ENCODE measurements around the gene CDH4. TPM values are rescaled to one million over a fixed set of nuclear protein-coding genes. Genes with fewer than 3 reads are reported as not detected.

CDH4 gene
- total and polyA plus RNA-seq, 2 of the 4 experiments (the other 2 are of a cell fraction) = 1.6 to 3.5 TPM

- Histone ChIP-seq H3K4me1 (ENCODE audit: control insufficient read depth, insufficient read depth, low read length) (no peaks in the 10 kb centered on the region), H3K79me1 (ENCODE audit: low read depth in 1 of 2, low read length in 2 of 2) (peaks cover 5% of the 10 kb centered on the region in 2 experiments; a peak in 2 of 4 replicates), H4K5ac (ENCODE audit: low read depth, low read length) (no peak overlapping the region), H3K18ac (ENCODE audit: low read depth, low read length) (no peak overlapping the region), H3K23ac (ENCODE audit: low read depth, low read length) (no peak overlapping the region), H3K27me3 (ENCODE audit: control insufficient read depth, insufficient read depth, low read length) (no peaks in the 10 kb centered on the region), H3K27ac (ENCODE audit: insufficient read depth, low read length) (no peak overlapping the region), H2AK5ac (ENCODE audit: low read depth, low read length) (no peak overlapping the region), H2BK20ac (ENCODE audit: low read depth, low read length) (no peak overlapping the region), H2BK15ac (ENCODE audit: low read depth, low read length) (no peak overlapping the region), H3K9me1 (ENCODE audit: insufficient read depth, low read length) (peaks cover 4% of the 10 kb centered on the region; the same call in 1 of the 2 replicates), H3K4me3 (ENCODE audit: insufficient read depth, low read depth, low read length) (no peak overlapping the region), H2AFZ (replicated peaks; ENCODE audit: low read length, poor library complexity) (no peak overlapping the region), H3K36me3 (ENCODE audit: control insufficient read depth, insufficient read depth, low read length) (no peaks in the 10 kb centered on the region), H3K14ac (replicated peaks; ENCODE audit: low read depth, low read length) (no peak overlapping the region), H3K9me3 (ENCODE audit: control insufficient read depth, insufficient read depth, low read length) (no peaks in the 10 kb centered on the region; the same call in 1 of the 2 replicates), H4K8ac (ENCODE audit: low read depth in 2 of 2, low read length in 2 of 2) (no peak overlapping the region), H3K4me2 (ENCODE audit: low read depth, low read length) (no peak overlapping the region), H2BK120ac (ENCODE audit: low read depth, low read length) (no peak overlapping the region), H4K91ac (ENCODE audit: insufficient read depth, low read depth, low read length) (no peak overlapping the region), H3K56ac (ENCODE audit: extremely low read depth, insufficient read depth, low read length) (no peak overlapping the region), H2AK9ac (replicated peaks; ENCODE audit: low read depth, low read length, poor library complexity) (no peak overlapping the region), H4K20me1 (ENCODE audit: insufficient read depth, low read length) (no peaks in the 10 kb centered on the region), H2BK5ac (ENCODE audit: low read depth, low read length, poor library complexity, severe bottlenecking) (no peak overlapping the region), H3K4ac (ENCODE audit: low read depth, low read length) (no peak overlapping the region), H3K9ac (ENCODE audit: low read depth, low read length) (no peak overlapping the region)
- ChIA-PET POLR2A (ENCODE audit: unreplicated experiment) (no interaction called here), CTCF (no interaction called here)
- dilution Hi-C loops (cut with HindIII; ENCODE audit: low sequenced_read_pairs, unreplicated experiment) = no loop called here
- DNase-seq (no peak), ATAC-seq (ENCODE audit: low read depth) (no peak)
- 43% methylated on average over 1 of the region's 5 CpGs; no CpG with 5 or more reads in 1 of the 2 experiments for WGBS, 2 experiments (ENCODE audit: extremely low coverage in 2 of 2, insufficient read length in 1 of 2)
- intact Hi-C loops (cut with micrococcal nuclease) = no loop called here
- BruUV-seq (replicated peaks) = no TSS peak
- in situ Hi-C loops (cut with MboI; ENCODE audit: low sequenced_read_pairs) = no loop called here
- TF ChIP-seq CHD1 (IDR thresholded peaks at IDR 0.05; ENCODE audit: low read depth, low read length) (no peak), POLR2A (IDR thresholded peaks at IDR 0.05; ENCODE audit: low read depth, low read length) (no peak), USF2 (IDR thresholded peaks at IDR 0.05; ENCODE audit: low read depth, low read length) (no peak), SMC3 (IDR thresholded peaks at IDR 0.05; ENCODE audit: low read depth, low read length) (no peak), BHLHE40 (IDR thresholded peaks at IDR 0.05; ENCODE audit: low read depth, low read length) (no peak), ELK1 (IDR thresholded peaks at IDR 0.05; ENCODE audit: borderline replicate concordance, low read depth, low read length) (no peak), MAFK (IDR thresholded peaks at IDR 0.05; ENCODE audit: low read depth, low read length) (no peak), FOS (IDR thresholded peaks at IDR 0.05; ENCODE audit: low read depth, low read length) (no peak), MXI1 (IDR thresholded peaks at IDR 0.05; ENCODE audit: borderline replicate concordance, low read depth, low read length) (no peak), RAD21 (IDR thresholded peaks at IDR 0.05; ENCODE audit: low read length) (no peak), CTCF (conservative IDR thresholded peaks at IDR 0.05; ENCODE audit: low read depth, low read length) (no peak), RFX5 (IDR thresholded peaks at IDR 0.05; ENCODE audit: low read depth, low read length) (no peak), RCOR1 (IDR thresholded peaks at IDR 0.05; ENCODE audit: insufficient replicate concordance, low read length) (no peak), CEBPB (IDR thresholded peaks at IDR 0.05; ENCODE audit: low read depth, low read length) (no peak), NFE2L2 (IDR thresholded peaks at IDR 0.05; ENCODE audit: low read depth, low read length) (no peak)
Observed at GRCh38 chr20:61284752-61285151, 32.7 kb downstream of the CDH4 start.

All from IMR-90 (cell line).